Neural cell (in vitro differentiated cells): ENCODE results near the gene PRKCE. TPM values are rescaled to one million over a fixed set of nuclear protein-coding genes. Genes with fewer than 3 reads are reported as not detected.

ENCODE experiments used
- H2AFZ ChIP-seq: fragments of 200-600, 300-800 bp; sonication (generic), shearing (Covaris generic); 2 replicates; pipeline ENCODE4 v1.6.0; 2014; ENCODE audit warnings: low read depth, mild to moderate bottlenecking, antibody characterized with exemption, low read length, moderate library complexity
- H3F3A ChIP-seq: fragments of 200-600 bp; shearing (Covaris generic); 2 replicates; pipeline ENCODE4 v1.6.1; 2016; ENCODE audit warnings: mild to moderate bottlenecking, moderate library complexity, mixed read lengths, antibody characterized with exemption, low read length; ENCODE audit not compliant: insufficient read depth, poor library complexity, severe bottlenecking
- H3K27ac ChIP-seq: fragments of 200-600, 300-800 bp; sonication (generic), shearing (Covaris generic); 2 replicates; pipeline ENCODE4 v1.5.1; 2014; ENCODE audit warnings: mild to moderate bottlenecking, low read length, moderate library complexity
- H3K27me3 ChIP-seq: fragments of 300-800, 200-600 bp; sonication (generic), shearing (Covaris generic); 2 replicates; pipeline ENCODE4 v1.6.0; 2014; ENCODE audit warnings: mild to moderate bottlenecking, low read depth, low read length, moderate library complexity; ENCODE audit not compliant: insufficient read depth
- H3K36me3 ChIP-seq: fragments of 300-800, 200-600 bp; sonication (generic), shearing (Covaris generic); 2 replicates; pipeline ENCODE4 v1.5.1; 2014; ENCODE audit warnings: mild to moderate bottlenecking, antibody characterized with exemption, low read length, moderate library complexity; ENCODE audit not compliant: insufficient read depth
- H3K4me2 ChIP-seq: fragments of 300-800, 200-600 bp; sonication (generic), shearing (Covaris generic); 2 replicates; pipeline ENCODE4 v1.6.0; 2014; ENCODE audit warnings: mild to moderate bottlenecking, low read length
- H3K4me3 ChIP-seq: fragments of 300-800, 200-600 bp; sonication (generic), shearing (Covaris generic); 2 replicates; pipeline ENCODE4 v1.5.1; 2014; ENCODE audit warnings: mild to moderate bottlenecking, low read length, moderate library complexity
- H3K79me2 ChIP-seq: fragments of 200-600 bp; shearing (Covaris generic); replicated peaks from 2 replicates; pipeline ENCODE4 v1.6.0; 2014; ENCODE audit warnings: mild to moderate bottlenecking, low read length, moderate library complexity; ENCODE audit not compliant: insufficient read depth
- H3K9ac ChIP-seq: fragments of 300-800, 200-600 bp; sonication (generic), shearing (Covaris generic); 2 replicates; pipeline ENCODE4 v1.6.1; 2016; ENCODE audit warnings: mild to moderate bottlenecking, low read length, mixed read lengths
- H3K9me2 ChIP-seq: fragments of 200-600 bp; shearing (Covaris generic); 2 replicates; pipeline ENCODE4 v1.6.1; 2016; ENCODE audit warnings: mild to moderate bottlenecking, low read length, mixed read lengths; ENCODE audit not compliant: insufficient read depth
- H3K9me3 ChIP-seq: fragments of 200-600, 300-800 bp; sonication (generic), shearing (Covaris generic); 2 replicates; pipeline ENCODE4 v1.6.1; 2016; ENCODE audit warnings: mild to moderate bottlenecking, mixed run types, low read length, moderate library complexity, mixed read lengths
- H4K20me1 ChIP-seq: fragments of 200-600 bp; shearing (Covaris generic); 2 replicates; pipeline ENCODE4 v1.6.1; 2016; ENCODE audit warnings: mild to moderate bottlenecking, mixed run types; ENCODE audit not compliant: insufficient read depth
- CTCF ChIP-seq: fragments of 450-650 bp; IDR thresholded peaks from 2 replicates; pipeline ENCODE4 v1.5.1; 2014; ENCODE audit warnings: antibody characterized with exemption, mild to moderate bottlenecking, moderate library complexity; ENCODE audit not compliant: poor library complexity, severe bottlenecking
- EP300 ChIP-seq: fragments of 450-650 bp; conservative IDR thresholded peaks from 2 replicates; pipeline ENCODE4 v1.6.1; 2014; ENCODE audit warnings: antibody characterized with exemption, mild to moderate bottlenecking, moderate library complexity; ENCODE audit not compliant: poor library complexity, severe bottlenecking
- EZH2 ChIP-seq: fragments of 200-600, 300-800 bp; shearing (Covaris generic), sonication (generic); IDR thresholded peaks from 2 replicates; pipeline ENCODE4 v1.6.1; 2014; ENCODE audit warnings: antibody characterized with exemption, low read length, borderline replicate concordance, mild to moderate bottlenecking; ENCODE audit not compliant: insufficient read depth, poor library complexity, severe bottlenecking
- MXI1 ChIP-seq: fragments of 450-650 bp; conservative IDR thresholded peaks from 2 replicates; pipeline ENCODE4 v1.6.1; 2014; ENCODE audit warnings: antibody characterized with exemption, mild to moderate bottlenecking; ENCODE audit not compliant: poor library complexity, severe bottlenecking
- POLR2AphosphoS5 ChIP-seq: IDR thresholded peaks from 2 replicates; pipeline ENCODE4 v1.6.1; 2012
- RAD21 ChIP-seq: fragments of 450-650 bp; conservative IDR thresholded peaks from 2 replicates; pipeline ENCODE4 v1.6.1; 2014; ENCODE audit warnings: antibody characterized with exemption, mild to moderate bottlenecking, moderate library complexity
- REST ChIP-seq: IDR thresholded peaks from 2 replicates; pipeline ENCODE4 v1.6.1; 2012; ENCODE audit warnings: borderline replicate concordance
- SMC3 ChIP-seq: fragments of 450-650 bp; conservative IDR thresholded peaks from 2 replicates; pipeline ENCODE4 v1.6.1; 2014; ENCODE audit warnings: antibody characterized with exemption, mild to moderate bottlenecking, moderate library complexity; ENCODE audit not compliant: poor library complexity
- TAF1 ChIP-seq: IDR thresholded peaks from 2 replicates; pipeline ENCODE4 v1.6.1; 2012; ENCODE audit warnings: low read depth
- polyA plus RNA-seq: library from polyadenylated mRNA; depleted of rRNA; stranded (reverse); fragments of >200 nt; gene quantifications from 2 replicates; pipeline ENCODE4 v1.2.3, GENCODE V29; 2014

PRKCE gene
- polyA plus RNA-seq, 1 donor from 2014 or later: 5.4 TPM

DNA sequence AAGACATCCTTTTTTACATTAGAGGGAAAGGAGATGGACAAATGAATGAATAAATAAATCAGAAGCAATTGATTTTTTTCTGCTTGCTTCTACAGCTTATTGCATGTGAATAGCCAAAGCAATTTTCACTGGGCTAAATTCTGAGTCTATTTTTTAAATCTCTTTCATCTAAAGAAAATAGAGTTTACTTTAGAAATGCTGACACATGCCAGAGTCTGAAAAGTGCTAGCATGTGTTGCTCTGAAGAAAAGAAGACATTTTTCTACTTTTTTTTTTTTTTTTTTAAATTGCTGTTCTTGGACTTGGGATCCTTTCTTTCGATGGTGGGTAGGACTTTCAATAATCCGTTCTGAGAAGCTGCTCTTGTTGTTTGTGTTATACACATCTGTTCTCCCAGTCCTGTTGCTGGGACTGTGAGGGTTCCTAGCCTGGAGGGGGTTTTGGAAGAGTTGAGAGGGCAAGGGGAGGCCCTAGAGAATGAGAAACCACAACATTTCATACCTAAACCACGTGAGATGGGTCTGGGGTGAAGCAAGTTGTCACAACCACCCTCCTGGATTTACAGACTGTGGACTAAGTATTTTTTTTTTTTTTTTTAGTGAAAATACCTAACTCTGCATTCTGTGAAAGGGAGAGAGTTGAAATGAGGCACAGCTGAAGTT is 193.5 kb downstream of the PRKCE start:
- Histone ChIP-seq H2AFZ (no peak overlapping the region), H3K79me2 (no peaks in the 10 kb centered on the region), H3K9ac (no peak overlapping the region), H3F3A (no peaks in the 10 kb centered on the region), H3K9me3 (no peaks in the 10 kb centered on the region), H3K9me2 (no peaks in the 10 kb centered on the region), H3K4me2 (no peak overlapping the region), H4K20me1 (no peaks in the 10 kb centered on the region), H3K27ac (no peak overlapping the region), H3K4me3 (no peak overlapping the region), H3K36me3 (no peaks in the 10 kb centered on the region), H3K27me3 (no peaks in the 10 kb centered on the region)
- TF ChIP-seq EP300: no peak
- no peak for TF ChIP-seq CTCF
- TF ChIP-seq SMC3: no peak
- no peak for TF ChIP-seq RAD21
- TF ChIP-seq REST: no peak

DNA sequence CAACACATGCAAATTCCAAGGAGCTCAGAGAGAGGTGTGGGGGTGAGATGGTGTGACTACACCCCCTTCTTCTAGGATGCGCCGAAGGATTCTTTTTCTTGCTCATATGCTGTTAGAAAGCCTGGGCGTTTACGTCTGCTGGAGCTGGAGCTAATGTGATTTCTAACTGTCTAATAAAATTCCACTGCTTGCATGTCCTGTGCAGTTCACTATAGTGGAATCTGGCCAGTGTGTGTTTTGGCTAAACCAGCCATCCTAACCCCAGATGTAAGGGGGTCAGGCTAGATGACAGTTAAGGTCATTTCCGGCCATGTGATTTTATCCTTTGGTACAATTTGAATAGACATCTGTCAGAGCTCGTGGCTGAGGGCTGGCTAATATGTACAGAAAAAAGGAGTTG is 194.1 kb downstream of the PRKCE start:
- H3K9me2 ChIP-seq: no peaks in the 10 kb centered on the region
- H3K27ac ChIP-seq: no peak overlapping the region
- H3K4me2 ChIP-seq: no peak overlapping the region
- H3K4me3 ChIP-seq: no peak overlapping the region
- H4K20me1 ChIP-seq: no peaks in the 10 kb centered on the region
- TF ChIP-seq REST (no peak), EP300 (no peak), MXI1 (no peak), SMC3 (no peak), POLR2AphosphoS5 (no peak), RAD21 (no peak), TAF1 (no peak), CTCF (no peak), EZH2 (no peak)
- no peaks in the 10 kb centered on the region for H3F3A ChIP-seq
- no peak overlapping the region for H2AFZ ChIP-seq
- no peaks in the 10 kb centered on the region for H3K79me2 ChIP-seq
- H3K9ac ChIP-seq: no peak overlapping the region
- H3K27me3 ChIP-seq: no peaks in the 10 kb centered on the region
- no peaks in the 10 kb centered on the region for H3K36me3 ChIP-seq
- no peaks in the 10 kb centered on the region for H3K9me3 ChIP-seq
